NCI-H2081 treated with DMSO at 0.1 percent for 48 hours (cell line): ENCODE measurements around the gene RAET1L.
"Not testable (repeated sequence)": the region's sequence is repeated elsewhere in the genome, so short reads cannot be mapped to it uniquely, and the experiment has no call there.

Source experiments
- DNase-seq: peaks from one replicate; lab custom pipeline; 2025; lab: John Stamatoyannopoulos, UW

RAET1L gene

DNA sequence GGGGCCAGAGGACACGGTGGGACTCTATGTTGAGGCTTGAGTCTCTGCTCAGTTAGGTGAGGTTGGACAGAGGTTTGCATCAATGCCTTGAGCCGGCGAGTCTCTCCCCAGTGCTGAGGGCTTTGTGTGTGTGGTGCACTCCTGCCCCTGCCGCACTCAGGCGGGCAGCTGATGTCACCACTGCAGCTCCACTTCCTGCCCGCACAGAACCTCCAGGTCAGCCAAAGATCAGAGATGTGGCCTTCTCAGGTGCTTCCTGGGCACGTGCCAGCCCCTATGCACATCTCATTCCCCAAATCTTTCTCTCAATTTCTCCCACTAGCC lies 33.9 kb downstream of the RAET1L start:
- not testable (repeated sequence) for DNase-seq

DNA sequence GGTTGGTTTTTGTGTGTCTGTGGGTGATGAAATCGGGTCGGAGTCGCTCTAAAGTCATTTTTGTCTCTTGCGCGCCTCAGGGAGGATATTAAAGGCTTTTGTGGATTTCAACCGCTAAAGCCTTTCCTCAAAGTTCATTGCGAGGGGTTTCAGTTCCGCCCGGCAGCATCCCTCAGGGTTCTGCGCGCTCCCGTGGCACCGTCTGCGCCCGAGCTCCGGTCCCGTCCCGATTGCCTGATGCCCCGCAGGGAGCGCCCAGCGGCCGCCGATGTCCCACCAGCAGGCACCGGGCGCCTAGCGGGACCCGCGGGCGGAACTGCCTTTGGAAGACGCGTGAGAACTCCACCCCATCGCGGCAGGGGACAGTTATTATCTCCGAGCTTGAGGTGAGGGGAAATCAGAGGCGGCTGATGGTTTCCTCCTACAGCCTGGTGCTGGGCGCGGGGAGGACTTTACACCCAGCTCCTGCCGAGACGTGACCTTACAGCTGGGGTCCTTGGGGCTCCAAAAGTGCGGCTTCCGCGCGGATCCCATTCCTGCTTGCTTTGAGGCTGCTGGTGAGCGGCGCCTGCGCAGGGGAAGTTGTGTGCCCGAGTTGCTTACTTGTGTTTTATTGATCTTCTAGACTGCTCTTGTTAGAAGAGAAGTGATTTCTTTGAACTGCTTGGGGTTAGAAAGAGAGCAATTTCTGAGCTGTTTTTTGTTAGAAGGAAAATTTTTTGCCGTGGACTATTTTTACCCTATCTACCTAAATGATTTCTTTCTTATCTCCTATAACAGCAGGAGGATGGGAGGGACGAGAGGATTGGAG lies 34.5 kb downstream of the RAET1L start:
- no peak for DNase-seq

- DNase-seq = no peak
Observed at GRCh38 chr6:149990212-149990660, 35.1 kb downstream of the RAET1L start.

- DNase-seq = no peak
Observed at GRCh38 chr6:149988550-149989346, 36.6 kb downstream of the RAET1L start.

DNA sequence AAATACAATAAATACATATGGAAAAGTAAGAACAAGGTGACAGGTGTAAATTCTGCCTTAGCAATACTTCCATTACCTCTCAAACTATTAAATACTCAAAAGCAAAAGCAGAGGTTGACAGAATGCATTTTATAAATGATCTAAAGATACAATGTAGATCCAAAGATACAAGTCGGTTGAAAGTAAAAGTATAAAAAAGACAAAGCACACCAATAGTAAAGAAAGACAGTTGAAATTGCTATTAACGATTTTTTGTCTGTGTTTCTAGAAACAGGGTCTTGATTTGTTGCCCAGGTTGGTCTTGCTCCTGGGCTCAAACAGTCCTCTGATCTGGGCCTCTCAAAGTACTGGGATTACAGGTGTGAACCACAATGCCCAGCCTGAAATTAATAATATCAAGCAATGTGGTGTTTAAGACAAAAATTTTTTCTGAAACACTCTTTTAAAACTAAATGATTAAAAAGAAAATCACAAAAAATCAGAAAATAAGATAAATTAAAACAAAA lies 37.7 kb downstream of the RAET1L start:
- DNase-seq = no peak

DNA sequence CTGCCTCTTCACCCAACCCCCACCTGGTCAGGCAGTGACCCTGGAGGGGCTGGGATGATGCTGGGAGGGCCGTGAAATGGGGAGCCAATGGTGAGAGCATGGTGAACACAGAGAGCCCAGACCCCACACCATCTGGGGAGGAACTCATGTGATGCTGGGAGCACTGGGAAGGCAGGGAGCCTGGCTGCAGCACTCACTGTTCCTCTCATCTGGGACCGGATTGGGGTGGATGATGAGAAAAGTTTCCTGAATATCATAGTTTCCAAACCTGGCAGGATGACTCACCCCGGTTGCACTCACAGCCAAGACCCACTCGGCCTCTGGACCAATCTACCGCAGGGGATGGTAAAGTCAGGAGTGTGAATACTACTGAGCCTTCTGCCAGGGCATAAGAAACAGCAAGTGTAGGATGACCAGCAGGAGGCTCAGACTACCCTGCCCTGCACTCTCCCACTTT lies 39.8 kb downstream of the RAET1L start:
- DNase-seq = no peak

DNA sequence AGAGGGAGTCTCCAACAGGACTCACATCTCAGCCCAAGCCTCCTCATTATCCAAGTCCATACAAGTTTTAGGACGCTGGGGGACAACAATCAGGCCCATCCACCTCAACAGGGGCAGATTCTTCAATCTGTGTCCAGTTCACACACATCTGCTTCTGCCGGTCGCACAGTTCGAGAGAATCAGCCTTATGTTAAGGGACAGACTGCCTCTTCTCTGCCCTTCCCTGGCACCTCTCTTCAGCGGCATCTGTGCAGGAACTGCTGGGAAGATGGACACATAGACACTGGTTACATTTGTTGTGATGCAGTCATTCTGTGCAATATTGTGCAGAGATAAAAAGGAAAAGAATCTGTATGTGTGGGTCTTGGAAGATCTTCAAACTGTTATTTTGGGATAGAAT lies 40.6 kb downstream of the RAET1L start:
- no peak for DNase-seq

GRCh38 chr6:149983145-149983544 lies 42.2 kb downstream of the RAET1L start:
- DNase-seq = no peak

DNA sequence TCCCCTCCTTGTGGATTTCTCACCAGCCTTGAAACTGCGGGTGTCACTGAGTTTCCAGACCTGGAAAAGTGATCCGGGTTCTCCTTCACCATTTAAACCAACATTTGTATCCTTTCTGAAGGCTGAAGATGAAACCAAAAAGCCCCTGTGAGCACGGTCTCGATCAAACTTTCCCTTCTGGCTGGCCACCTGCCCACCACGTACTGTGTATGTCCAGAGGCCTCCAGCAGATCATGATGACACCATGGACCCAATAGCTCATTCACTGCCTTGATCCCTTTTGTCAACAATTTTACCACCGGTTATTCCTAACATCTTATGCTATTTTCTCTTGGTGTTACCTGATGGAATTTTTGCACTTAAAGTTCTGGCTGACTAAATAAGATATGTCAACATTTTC lies 46.0 kb downstream of the RAET1L start:
- no peak for DNase-seq

DNA sequence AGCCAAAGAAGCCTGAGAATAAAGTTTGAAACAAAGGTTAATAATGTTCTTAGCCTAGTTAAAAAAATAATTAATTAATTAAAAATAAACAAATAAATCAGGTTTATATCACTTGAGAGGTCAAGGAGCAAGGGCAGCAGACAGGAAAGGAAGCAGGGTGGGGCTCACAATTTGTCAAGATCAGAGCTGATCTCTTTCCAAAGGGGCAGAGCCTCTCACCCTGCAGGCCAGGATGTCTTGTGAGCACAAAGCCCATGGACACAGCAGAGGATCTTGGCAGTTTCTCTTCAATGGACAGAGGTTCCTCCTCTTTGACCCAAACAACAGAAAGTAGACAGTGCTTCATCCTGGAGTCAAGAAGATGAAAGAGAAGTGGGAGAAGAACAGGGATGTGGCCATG lies 46.7 kb downstream of the RAET1L start:
- DNase-seq = no peak

DNA sequence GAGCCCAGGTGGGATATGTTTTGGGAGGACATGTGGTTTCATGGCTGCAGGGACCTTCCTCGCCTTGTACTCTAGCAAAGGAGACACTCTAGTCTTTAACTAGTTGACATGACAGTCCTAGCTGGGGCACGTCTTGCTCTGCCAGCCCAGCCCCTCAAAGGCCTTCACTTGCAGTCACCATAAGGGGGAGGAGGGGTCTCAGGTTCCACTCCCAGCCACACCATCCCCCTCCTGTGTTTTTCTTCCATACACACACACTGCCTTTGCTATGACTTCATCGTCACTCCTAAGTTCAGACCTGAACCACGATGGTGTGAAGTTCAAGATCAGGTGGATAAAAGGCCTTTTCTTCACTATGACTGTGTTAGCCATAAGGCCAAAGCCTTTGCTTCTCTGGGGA lies 48.1 kb downstream of the RAET1L start:
- DNase-seq = no peak

- DNase-seq = no peak
Observed at GRCh38 chr6:149975400-149975799, 49.9 kb downstream of the RAET1L start.

DNA sequence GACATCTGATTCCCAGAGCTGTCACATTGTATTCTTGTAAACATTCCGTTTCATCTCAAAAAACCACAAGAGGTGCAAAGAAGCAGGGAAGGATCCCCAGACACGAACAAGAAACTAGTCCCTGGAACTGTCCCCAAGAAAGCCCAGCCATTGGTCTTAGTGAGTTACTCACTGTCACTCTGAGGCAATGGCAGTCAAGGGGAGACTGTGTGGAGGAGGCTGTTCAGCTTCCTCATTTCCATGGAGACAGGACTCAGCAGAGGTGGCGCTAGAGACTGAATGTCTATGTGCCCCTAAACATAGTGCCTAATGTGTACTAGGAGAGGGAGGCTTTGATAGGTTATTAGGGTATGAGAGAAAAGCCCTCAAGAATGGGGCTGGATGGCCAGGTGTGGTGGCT lies 50.5 kb downstream of the RAET1L start:
- no peak for DNase-seq

DNA sequence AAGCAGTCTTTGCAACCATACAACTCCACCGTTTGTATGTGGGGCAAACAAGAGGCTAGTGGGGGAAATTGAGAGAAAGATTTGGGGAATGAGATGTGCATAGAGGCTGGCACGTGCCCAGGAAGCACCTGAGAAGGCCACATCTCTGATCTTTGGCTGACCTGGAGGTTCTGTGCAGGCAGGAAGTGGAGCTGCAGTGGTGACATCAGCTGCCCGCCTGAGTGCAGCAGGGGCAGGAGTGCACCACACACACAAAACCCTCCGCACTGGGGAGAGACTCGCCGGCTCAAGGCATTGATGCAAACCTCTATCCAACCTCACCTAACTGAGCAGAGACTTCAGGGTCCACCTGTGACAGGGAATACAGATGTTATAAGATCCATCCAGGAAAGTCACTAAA lies 50.9 kb downstream of the RAET1L start:
- DNase-seq = not testable (repeated sequence)

DNA sequence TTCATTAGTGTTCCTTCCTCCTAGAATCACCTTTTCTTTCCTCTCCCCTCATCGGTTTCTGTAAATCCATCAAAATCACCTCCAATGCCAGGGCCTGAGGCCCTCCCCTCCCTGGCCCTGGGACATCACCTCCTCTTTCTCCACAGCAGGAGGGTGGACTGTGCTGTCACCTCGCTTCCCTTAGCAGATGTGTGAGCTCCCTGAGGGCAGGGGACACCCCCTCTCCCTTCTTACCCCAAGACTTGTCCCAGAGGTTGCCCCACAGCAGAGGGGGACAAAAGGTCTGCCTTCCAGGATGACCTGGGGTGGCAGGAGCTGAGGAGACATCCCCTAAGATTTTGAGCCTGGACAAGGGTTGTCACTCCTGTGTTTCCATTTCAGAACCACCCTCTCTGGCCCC lies 55.7 kb downstream of the RAET1L start:
- DNase-seq = no peak

GRCh38 chr6:149968909-149969308 lies 56.4 kb downstream of the RAET1L start:
- DNase-seq = not testable (repeated sequence)
